ENCODE measurements around the gene PRDX6. TPM values are rescaled to one million over a fixed set of nuclear protein-coding genes. Genes with fewer than 3 reads are reported as not detected.

PRDX6 gene
- total RNA-seq, 1 donor from 2014 or later = 129 TPM

DNA sequence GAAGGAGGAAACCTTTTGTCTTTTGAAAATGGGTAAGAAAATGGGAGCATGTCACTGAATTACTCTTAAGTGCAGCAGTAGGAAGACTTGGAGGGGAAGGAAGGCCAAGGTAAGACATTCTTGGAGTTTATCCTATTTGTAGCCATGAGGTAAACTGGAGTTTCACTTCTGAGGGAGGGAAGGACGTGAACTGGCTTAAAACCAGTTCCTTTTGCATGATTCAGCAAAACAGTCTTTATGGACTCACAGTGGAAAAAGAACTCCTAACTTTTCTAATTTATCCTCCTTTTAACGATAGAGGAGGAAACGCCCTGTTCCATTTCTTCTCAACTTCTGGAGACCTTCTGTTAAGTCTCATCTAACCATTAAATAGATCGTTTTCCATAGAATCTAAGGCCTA, 2.5 kb downstream of the PRDX6 start:
- ATAC-seq (ENCODE audit: low read depth) = no peak
- H3K27me3 Mint-ChIP-seq = no peaks in the 10 kb centered on the region
- no peak for DNase-seq
- POLR2A ChIA-PET = no interaction called here
- H3K27ac Mint-ChIP-seq = no peak overlapping the region
- H3K36me3 Mint-ChIP-seq (ENCODE audit: low read depth) = peaks cover 43% of the 10 kb centered on the region
- TF ChIP-seq, protein P1, sequence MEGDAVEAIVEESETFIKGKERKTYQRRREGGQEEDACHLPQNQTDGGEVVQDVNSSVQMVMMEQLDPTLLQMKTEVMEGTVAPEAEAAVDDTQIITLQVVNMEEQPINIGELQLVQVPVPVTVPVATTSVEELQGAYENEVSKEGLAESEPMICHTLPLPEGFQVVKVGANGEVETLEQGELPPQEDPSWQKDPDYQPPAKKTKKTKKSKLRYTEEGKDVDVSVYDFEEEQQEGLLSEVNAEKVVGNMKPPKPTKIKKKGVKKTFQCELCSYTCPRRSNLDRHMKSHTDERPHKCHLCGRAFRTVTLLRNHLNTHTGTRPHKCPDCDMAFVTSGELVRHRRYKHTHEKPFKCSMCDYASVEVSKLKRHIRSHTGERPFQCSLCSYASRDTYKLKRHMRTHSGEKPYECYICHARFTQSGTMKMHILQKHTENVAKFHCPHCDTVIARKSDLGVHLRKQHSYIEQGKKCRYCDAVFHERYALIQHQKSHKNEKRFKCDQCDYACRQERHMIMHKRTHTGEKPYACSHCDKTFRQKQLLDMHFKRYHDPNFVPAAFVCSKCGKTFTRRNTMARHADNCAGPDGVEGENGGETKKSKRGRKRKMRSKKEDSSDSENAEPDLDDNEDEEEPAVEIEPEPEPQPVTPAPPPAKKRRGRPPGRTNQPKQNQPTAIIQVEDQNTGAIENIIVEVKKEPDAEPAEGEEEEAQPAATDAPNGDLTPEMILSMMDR (IDR thresholded peaks at IDR 0.05) = no peak
- intact Hi-C loops (cut with micrococcal nuclease) = loop anchor here (5.0 kb wide), 2 partner anchors 947 to 1543 kb away; partner anchors contain the start of genes MRPS14 and SUCO
- no peak overlapping the region for H3K4me3 Mint-ChIP-seq
- no peaks in the 10 kb centered on the region for H3K9me3 Mint-ChIP-seq
- peaks cover 36% of the 10 kb centered on the region for H3K4me1 Mint-ChIP-seq
- CTCF ChIA-PET = no interaction called here

- Mint-ChIP-seq H3K4me1 (peaks cover 23% of the 10 kb centered on the region), H3K9me3 (no peaks in the 10 kb centered on the region), H3K27ac (no peak overlapping the region), H3K36me3 (ENCODE audit: low read depth) (peaks cover 59% of the 10 kb centered on the region), H3K27me3 (no peaks in the 10 kb centered on the region), H3K4me3 (no peak overlapping the region)
- TF ChIP-seq, protein P1 (IDR thresholded peaks at IDR 0.05) = no peak
- intact Hi-C loops (cut with micrococcal nuclease) = no loop called here
- POLR2A ChIA-PET = no interaction called here
- DNase-seq = no peak
- ATAC-seq (ENCODE audit: low read depth) = no peak
- CTCF ChIA-PET = no interaction called here
Observed at GRCh38 chr1:173481195-173481772, 4.1 kb downstream of the PRDX6 start.

GRCh38 chr1:173482683-173483082, 5.5 kb downstream of the PRDX6 start:
- ATAC-seq (ENCODE audit: low read depth) = no peak
- CTCF ChIA-PET = no interaction called here

DNA sequence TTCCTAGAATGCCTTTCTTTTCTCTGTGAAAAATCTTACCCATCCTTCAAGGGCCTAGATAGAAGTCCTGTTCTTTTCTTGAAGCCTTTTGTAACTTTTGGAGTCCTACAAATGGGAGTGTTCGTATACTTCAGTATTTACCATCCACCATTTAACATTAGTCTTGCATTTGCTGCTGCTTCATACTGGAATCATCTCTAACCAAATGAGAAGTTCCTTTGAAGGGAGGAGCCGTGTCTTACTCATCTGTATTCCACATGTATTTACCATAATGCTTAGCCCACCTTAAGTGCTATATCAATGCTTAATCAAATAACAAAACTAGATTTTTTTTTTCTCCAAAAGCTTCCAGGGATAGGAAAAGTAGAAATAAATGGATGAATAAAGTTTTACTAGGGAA, 7.1 kb downstream of the PRDX6 start:
- peaks cover 7% of the 10 kb centered on the region for H3K4me1 Mint-ChIP-seq
- POLR2A ChIA-PET = no interaction called here
- intact Hi-C loops (cut with micrococcal nuclease) = no loop called here

More at GRCh38 chr1:173482683-173483082, 5.5 kb downstream of the PRDX6 start:
- POLR2A ChIA-PET = no interaction called here
- intact Hi-C loops (cut with micrococcal nuclease) = no loop called here
- TF ChIP-seq, protein P1 (IDR thresholded peaks at IDR 0.05) = no peak
- H3K4me3 Mint-ChIP-seq = no peak overlapping the region
- H3K27me3 Mint-ChIP-seq = no peaks in the 10 kb centered on the region
- H3K4me1 Mint-ChIP-seq = peaks cover 20% of the 10 kb centered on the region
- peaks cover 73% of the 10 kb centered on the region for H3K36me3 Mint-ChIP-seq (ENCODE audit: low read depth)
- H3K27ac Mint-ChIP-seq = no peak overlapping the region
- H3K9me3 Mint-ChIP-seq = no peaks in the 10 kb centered on the region
- no peak for DNase-seq

DNA sequence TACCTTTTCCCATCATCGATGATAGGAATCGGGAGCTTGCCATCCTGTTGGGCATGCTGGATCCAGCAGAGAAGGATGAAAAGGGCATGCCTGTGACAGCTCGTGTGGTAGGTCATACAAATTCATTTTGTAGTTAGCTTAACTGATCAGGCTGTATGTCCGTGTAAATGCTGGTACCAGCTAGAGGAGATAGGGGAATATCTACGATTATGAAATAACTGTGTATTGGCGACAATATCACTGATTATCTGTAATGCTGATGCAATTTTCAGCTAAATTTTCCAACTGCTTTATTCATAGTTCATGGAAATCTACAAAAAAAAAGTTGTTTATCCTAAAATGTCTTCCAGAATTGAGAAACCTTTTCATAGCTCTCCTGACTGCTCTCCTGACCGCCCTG, 8.3 kb downstream of the PRDX6 start:
- TF ChIP-seq, protein P1 (IDR thresholded peaks at IDR 0.05) = no peak
- Mint-ChIP-seq H3K4me3 (no peak overlapping the region), H3K4me1 (no peaks in the 10 kb centered on the region), H3K27ac (no peak overlapping the region), H3K36me3 (ENCODE audit: low read depth) (peaks cover 86% of the 10 kb centered on the region), H3K27me3 (no peaks in the 10 kb centered on the region), H3K9me3 (no peaks in the 10 kb centered on the region)
- no peak for ATAC-seq (ENCODE audit: low read depth)
- intact Hi-C loops (cut with micrococcal nuclease) = no loop called here
- POLR2A ChIA-PET = no interaction called here
- DNase-seq = no peak
- CTCF ChIA-PET = interaction anchor here (0.8 to 1.4 kb wide), 2 partner anchors 12 to 21 kb away, joined by 3 to 5 read pairs; no protein-coding TSS in a partner anchor

More for the DNA sequence above, 7.1 kb downstream of the PRDX6 start:
- no peak overlapping the region for H3K27ac Mint-ChIP-seq
- H3K36me3 Mint-ChIP-seq (ENCODE audit: low read depth) = peaks cover 87% of the 10 kb centered on the region
- no peaks in the 10 kb centered on the region for H3K27me3 Mint-ChIP-seq
- no peak for DNase-seq
- CTCF ChIA-PET = no interaction called here
- H3K9me3 Mint-ChIP-seq = no peaks in the 10 kb centered on the region
- TF ChIP-seq, protein P1 (IDR thresholded peaks at IDR 0.05) = no peak
- ATAC-seq (ENCODE audit: low read depth) = no peak
- no peak overlapping the region for H3K4me3 Mint-ChIP-seq
